Measurements from ENCODE around the gene DCLK3. TPM values are rescaled to one million over a fixed set of nuclear protein-coding genes. Genes with fewer than 3 reads are reported as not detected.

DCLK3 gene
- total and polyA plus RNA-seq, 2 of the 4 experiments (the other 2 are of a cell fraction): not detected

DNA sequence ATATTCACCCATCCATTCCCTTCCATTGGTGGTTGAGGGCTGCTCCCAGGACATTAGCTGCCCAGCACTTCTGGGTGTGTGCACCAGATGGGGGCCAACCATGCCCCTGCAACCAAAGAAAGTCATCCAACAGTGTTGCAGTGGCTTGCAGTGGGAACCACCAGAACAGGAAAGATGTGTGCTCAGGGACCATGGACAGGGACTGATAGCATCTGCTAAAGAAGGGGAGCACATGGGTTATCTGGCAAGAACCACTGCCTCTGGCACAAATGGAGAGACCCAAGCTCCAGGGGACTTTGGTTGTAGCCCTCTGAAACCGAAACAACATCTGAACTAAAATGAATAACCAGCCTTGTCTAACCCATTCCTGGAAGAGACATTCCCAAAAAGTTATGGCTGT lies 8.1 kb downstream of the DCLK3 start:
- no TSS peak for BruUV-seq (replicated peaks)
- no peak overlapping the region for H3K4me2 ChIP-seq (ENCODE audit: low read depth, low read length)
- no peak overlapping the region for H3K9ac ChIP-seq (ENCODE audit: low read depth, low read length)
- no peak overlapping the region for H4K5ac ChIP-seq (ENCODE audit: low read depth, low read length)
- H4K91ac ChIP-seq (ENCODE audit: insufficient read depth, low read depth, low read length): no peak overlapping the region
- no peak overlapping the region for H3K56ac ChIP-seq (ENCODE audit: extremely low read depth, insufficient read depth, low read length)
- no peak overlapping the region for H4K8ac ChIP-seq (ENCODE audit: low read depth in 2 of 2, low read length in 2 of 2)
- WGBS, 2 experiments (ENCODE audit: extremely low coverage in 2 of 2, insufficient read length in 1 of 2): no CpG with 5 or more reads among the region's 1 CpG
- no peak overlapping the region for H3K4ac ChIP-seq (ENCODE audit: low read depth, low read length)
- ChIA-PET CTCF (no interaction called here), POLR2A (ENCODE audit: unreplicated experiment) (no interaction called here)
- H2BK120ac ChIP-seq (ENCODE audit: low read depth, low read length): no peak overlapping the region
- no peaks in the 10 kb centered on the region for H3K4me1 ChIP-seq (ENCODE audit: control insufficient read depth, insufficient read depth, low read length)
- H3K9me3 ChIP-seq (ENCODE audit: control insufficient read depth, insufficient read depth, low read length): no peaks in the 10 kb centered on the region
- H2AK5ac ChIP-seq (ENCODE audit: low read depth, low read length): no peak overlapping the region
- DNase-seq (no peak), ATAC-seq (ENCODE audit: low read depth) (no peak)
- H3K27ac ChIP-seq (ENCODE audit: insufficient read depth, low read length): no peak overlapping the region
- no peak overlapping the region for H2BK5ac ChIP-seq (ENCODE audit: low read depth, low read length, poor library complexity, severe bottlenecking)
- H3K36me3 ChIP-seq (ENCODE audit: control insufficient read depth, insufficient read depth, low read length): no peaks in the 10 kb centered on the region
- H2AFZ ChIP-seq (replicated peaks; ENCODE audit: low read length, poor library complexity): no peak overlapping the region
- H3K14ac ChIP-seq (replicated peaks; ENCODE audit: low read depth, low read length): no peak overlapping the region
- H3K79me1 ChIP-seq (ENCODE audit: low read depth in 1 of 2, low read length in 2 of 2): no peaks in the 10 kb centered on the region
- no peak overlapping the region for H2AK9ac ChIP-seq (replicated peaks; ENCODE audit: low read depth, low read length, poor library complexity)
- H4K20me1 ChIP-seq (ENCODE audit: insufficient read depth, low read length): no peaks in the 10 kb centered on the region
- H3K18ac ChIP-seq (ENCODE audit: low read depth, low read length): no peak overlapping the region
- intact Hi-C loops (cut with micrococcal nuclease): no loop called here
- in situ Hi-C loops (cut with MboI; ENCODE audit: low sequenced_read_pairs): no loop called here
- TF ChIP-seq, protein P1, sequence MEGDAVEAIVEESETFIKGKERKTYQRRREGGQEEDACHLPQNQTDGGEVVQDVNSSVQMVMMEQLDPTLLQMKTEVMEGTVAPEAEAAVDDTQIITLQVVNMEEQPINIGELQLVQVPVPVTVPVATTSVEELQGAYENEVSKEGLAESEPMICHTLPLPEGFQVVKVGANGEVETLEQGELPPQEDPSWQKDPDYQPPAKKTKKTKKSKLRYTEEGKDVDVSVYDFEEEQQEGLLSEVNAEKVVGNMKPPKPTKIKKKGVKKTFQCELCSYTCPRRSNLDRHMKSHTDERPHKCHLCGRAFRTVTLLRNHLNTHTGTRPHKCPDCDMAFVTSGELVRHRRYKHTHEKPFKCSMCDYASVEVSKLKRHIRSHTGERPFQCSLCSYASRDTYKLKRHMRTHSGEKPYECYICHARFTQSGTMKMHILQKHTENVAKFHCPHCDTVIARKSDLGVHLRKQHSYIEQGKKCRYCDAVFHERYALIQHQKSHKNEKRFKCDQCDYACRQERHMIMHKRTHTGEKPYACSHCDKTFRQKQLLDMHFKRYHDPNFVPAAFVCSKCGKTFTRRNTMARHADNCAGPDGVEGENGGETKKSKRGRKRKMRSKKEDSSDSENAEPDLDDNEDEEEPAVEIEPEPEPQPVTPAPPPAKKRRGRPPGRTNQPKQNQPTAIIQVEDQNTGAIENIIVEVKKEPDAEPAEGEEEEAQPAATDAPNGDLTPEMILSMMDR (conservative IDR thresholded peaks at IDR 0.05; ENCODE audit: low read depth, low read length): no peak
- TF ChIP-seq NFE2L2 (IDR thresholded peaks at IDR 0.05; ENCODE audit: low read depth, low read length): no peak
- TF ChIP-seq RFX5 (IDR thresholded peaks at IDR 0.05; ENCODE audit: low read depth, low read length): no peak
- TF ChIP-seq CEBPB (IDR thresholded peaks at IDR 0.05; ENCODE audit: low read depth, low read length): no peak
- no peak overlapping the region for H2BK20ac ChIP-seq (ENCODE audit: low read depth, low read length)
- H3K9me1 ChIP-seq (ENCODE audit: insufficient read depth, low read length): no peaks in the 10 kb centered on the region
- H3K4me3 ChIP-seq (ENCODE audit: insufficient read depth, low read depth, low read length): no peak overlapping the region
- no peak overlapping the region for H3K23ac ChIP-seq (ENCODE audit: low read depth, low read length)
- H3K27me3 ChIP-seq (ENCODE audit: control insufficient read depth, insufficient read depth, low read length): peaks cover 9% of the 10 kb centered on the region
- H2BK15ac ChIP-seq (ENCODE audit: low read depth, low read length): no peak overlapping the region
- dilution Hi-C loops (cut with HindIII; ENCODE audit: low sequenced_read_pairs, unreplicated experiment): no loop called here
